Measurements from ENCODE around the gene UNC93A.

DNA sequence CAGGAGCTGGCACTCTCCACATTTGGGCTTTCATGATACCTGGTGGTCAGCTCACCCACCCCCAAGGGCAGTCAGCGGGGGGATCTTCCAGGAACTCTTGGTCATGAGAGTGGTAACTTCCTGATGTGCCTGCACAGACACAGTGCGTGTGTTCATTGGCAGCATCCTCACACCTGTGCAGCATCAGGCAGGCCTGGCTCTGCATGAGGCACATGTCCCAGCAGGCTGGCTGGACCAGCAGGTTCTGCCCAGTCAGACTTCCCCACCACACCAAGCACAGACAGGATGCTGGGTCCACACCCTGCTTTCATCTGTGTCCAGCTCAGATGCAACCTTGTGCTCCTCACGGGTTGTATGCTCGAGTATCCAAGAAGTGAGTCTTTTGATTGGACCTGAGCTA is 15.7 kb upstream of the UNC93A start:
- TF ChIP-seq, protein P1, sequence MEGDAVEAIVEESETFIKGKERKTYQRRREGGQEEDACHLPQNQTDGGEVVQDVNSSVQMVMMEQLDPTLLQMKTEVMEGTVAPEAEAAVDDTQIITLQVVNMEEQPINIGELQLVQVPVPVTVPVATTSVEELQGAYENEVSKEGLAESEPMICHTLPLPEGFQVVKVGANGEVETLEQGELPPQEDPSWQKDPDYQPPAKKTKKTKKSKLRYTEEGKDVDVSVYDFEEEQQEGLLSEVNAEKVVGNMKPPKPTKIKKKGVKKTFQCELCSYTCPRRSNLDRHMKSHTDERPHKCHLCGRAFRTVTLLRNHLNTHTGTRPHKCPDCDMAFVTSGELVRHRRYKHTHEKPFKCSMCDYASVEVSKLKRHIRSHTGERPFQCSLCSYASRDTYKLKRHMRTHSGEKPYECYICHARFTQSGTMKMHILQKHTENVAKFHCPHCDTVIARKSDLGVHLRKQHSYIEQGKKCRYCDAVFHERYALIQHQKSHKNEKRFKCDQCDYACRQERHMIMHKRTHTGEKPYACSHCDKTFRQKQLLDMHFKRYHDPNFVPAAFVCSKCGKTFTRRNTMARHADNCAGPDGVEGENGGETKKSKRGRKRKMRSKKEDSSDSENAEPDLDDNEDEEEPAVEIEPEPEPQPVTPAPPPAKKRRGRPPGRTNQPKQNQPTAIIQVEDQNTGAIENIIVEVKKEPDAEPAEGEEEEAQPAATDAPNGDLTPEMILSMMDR (IDR thresholded peaks at IDR 0.05; ENCODE audit: low read depth, low read length, poor library complexity, severe bottlenecking), result no peak
- no peak for TF ChIP-seq EZH2phosphoT487 (IDR thresholded peaks at IDR 0.05; ENCODE audit: borderline replicate concordance, low read length)
